HG03558 (cell line): Measurements from ENCODE around the gene P2RY14.

ENCODE experiments used
- ATAC-seq: cut with Tn5 transposase; IDR thresholded peaks from one replicate; pipeline ENCODE4 v1.9.1; 2021; ENCODE audit warnings: moderate number of reproducible peaks; ENCODE audit not compliant: unreplicated experiment; ENCODE audit errors: extremely low read depth

P2RY14 gene

DNA sequence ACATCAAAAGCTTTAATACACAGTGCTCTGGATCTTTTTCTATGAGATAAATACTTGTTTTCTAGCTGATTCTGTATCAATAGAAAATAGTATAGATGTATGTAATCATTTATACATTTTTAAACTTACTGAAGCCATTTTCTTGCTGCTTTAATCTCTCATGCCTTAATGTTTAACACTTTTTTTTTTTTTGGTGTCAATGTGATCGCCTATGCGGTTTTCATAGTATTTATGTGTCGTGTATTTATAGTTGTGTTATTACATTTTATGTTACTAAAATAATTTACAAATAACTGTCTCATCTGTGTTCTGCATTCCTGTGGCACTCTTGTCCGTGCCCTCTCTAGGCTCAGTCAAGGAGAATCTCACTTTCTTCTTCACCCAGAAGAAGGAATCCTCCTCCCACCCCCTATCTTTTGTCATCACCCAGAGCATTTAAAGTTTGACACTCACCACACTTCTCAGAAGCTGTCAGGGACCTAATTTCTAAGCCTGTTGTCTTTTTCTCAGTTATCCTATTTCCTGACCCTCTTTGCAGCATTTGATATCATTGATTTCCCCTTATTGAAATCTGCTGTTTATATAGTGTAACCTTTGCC, 54.0 kb downstream of the P2RY14 start:
- no peak for ATAC-seq

DNA sequence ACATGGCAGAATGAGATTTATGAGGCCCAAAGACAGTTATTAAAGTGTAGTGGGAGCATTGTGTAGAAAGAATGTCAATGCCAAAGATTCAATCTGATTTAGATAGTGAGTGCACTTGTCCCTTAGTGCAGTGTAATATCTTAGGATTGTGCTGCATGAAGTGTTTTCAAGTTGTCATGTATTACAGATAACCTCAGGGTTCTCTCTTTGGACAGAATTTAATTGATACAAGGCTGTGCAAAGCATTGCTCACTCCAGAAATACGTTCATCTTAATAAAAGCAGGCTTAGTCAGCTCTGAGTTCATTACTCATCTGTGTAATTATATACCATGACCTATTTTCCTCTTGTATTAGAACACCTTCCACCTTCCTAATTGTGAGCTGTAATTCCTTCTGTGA, 59.3 kb downstream of the P2RY14 start:
- no peak for ATAC-seq

DNA sequence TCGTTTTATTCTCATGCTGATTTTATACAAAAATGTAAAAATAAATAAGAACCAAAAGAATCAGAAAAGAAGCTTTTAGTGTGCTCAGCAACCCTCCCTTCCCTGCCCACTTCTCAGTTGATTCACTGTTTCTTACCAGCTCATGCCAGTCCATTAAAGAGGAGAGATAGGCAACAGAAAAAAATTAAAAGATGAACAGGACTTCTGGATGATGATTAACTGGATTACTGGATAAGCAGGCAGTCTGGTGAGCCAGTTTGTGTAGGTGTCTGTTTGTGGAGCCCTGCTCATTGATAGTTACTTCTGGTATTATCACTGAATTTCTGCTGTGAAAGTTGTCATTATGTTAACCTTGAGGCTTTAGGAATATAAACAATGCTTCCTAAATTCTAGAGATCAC, 60.2 kb downstream of the P2RY14 start:
- ATAC-seq, result no peak

DNA sequence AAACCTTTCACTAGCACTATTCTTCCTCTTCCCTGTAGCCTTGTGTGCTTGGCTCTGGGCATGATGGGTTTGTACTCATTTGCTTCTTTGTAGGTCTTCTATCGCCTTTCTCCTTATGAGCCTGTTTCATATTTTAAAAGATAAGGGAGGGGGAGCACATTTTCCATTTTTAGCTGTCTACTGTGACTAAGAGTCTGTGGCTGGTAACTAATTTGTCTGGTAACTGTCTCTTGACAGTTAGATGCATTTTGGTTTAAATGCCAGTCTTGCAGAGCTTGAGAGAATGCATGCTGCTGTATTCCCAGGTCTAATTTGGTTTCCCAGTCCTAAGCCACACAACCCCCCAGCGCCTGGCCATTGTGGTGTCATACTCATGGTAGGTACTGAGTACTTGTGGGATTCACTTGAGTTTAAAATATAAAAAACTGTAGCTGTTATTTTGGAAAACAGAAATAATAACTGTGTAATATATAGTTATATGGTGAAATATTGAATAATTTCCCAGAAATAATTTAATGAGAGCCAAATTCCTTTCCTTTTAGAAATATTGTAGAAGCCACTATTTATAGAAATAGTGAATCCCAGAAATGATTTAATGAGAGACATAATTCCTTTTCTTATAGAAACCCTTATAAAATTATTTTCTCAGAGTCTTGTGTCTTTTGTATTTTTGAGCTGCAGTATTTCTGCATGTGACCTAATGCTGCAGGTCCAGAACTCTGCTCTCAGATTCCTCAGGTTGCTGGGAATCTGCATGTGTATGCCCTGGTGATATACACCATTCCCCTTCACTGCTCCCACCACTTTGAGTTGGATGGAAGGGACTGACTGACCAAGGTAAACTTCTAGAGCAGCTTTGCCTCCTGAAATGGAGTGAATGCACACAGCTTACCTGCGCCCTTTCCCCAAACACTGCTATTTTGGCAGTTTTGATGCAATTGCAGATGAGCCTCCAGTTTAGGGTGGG, 61.4 kb downstream of the P2RY14 start:
- no peak for ATAC-seq

DNA sequence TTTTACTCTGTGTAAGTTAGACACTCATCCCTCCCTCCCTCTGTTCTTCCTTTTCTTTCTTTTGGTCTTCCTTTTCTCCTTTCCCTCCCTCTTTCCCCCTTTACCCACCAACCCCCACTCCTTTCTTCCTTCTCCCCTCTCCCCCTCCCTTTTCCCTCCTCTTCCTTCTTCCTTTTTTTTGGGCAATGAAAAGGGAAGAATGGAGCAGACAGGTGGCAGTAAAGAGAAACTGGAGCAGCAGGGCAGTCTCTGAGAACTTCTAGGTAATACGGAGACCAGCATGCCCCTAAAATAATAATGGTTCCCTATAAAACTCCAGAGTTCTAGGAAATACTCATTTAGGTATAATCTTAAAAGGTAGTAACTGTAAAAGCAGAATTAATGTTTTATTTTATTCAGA, 63.9 kb downstream of the P2RY14 start:
- no peak for ATAC-seq

DNA sequence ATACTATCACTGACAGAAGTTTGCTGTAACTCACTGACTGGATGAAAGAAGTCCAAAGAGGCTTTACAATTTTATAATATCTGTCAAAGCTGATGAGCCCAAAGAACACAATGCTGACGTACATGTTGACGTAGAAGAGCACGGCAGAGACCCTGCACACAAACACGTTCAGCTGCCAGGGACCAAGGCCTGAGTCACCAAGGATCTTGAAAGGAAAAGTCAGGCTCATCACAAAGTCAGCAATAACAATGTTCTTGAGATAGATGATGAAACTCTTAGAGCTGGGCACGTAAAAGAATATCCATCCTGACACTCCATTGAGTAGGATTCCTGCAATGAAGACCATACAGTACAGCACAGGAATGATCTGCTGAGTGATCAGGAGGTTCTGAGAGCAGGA, 64.5 kb downstream of the P2RY14 start:
- ATAC-seq, result no peak

DNA sequence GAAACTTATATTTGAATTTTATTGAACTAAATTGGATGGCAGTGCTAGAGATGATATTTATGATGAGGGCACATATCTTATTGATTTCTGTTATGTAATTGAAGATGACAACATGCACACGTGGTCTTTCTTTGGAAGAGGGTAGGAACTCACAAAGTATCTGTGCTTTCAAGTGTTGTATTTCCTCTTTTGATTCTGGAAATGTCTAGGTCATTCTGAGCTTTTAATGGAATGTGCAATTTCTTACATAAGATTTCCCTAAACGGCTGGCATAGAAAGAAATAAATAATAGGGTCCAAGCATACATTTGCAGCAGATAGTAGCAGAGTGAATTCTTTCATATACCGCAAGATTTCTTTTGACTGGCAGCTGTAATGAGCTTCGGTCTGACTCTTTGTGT, 65.2 kb downstream of the P2RY14 start:
- ATAC-seq, result no peak

DNA sequence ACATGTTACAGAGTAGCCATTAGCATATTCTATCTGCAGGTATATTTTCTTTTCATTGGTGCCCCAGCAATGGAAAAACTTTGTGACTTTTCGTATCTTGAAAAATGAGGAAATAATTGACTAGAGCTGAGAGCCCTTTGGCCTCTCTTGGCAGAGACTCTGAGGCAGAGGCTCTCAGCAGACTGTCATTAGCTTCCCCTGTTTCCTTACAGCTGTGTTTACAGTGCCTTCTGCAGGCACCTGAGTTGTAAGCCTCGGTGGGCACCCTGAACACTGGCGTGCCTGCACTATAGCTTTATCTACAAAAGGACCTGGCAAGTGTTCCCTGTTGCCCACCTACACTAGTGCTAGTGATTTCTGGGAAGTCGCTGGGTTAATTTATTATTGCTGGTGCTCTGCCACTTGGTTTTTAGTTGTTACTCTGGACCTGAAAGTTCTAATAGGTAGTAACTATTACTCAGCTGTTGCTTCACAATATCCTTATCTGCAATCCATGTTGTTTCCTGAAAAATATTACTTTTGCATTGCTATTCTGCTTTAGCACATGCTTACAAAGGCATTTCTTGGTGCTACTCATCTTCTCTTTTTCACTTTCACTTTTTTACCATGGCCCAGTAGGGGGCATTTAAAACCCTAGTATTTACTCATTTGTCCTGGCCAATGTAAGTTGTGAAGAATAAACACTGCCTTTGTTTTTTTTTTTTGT, 67.5 kb downstream of the P2RY14 start:
- peak; percentile 53 for ATAC-seq

DNA sequence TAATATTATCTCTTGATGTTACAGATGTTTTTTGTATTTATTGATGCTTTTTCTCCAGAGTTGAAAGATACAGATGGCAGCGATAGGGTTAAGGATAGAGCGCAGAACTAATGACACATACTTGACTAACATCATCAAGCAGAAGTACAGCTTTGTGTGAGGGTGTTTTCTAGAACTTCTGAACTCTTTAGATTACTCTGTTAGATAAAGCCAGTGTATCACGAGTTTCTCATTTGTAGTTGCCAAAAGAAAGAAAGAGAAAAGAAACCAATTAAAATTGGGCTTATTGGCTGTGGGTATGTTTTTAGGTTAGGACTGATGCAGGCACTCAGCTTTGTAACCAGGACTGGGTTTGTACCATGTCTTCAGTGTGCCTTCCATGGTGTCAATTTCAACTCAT, 68.7 kb downstream of the P2RY14 start:
- no peak for ATAC-seq

DNA sequence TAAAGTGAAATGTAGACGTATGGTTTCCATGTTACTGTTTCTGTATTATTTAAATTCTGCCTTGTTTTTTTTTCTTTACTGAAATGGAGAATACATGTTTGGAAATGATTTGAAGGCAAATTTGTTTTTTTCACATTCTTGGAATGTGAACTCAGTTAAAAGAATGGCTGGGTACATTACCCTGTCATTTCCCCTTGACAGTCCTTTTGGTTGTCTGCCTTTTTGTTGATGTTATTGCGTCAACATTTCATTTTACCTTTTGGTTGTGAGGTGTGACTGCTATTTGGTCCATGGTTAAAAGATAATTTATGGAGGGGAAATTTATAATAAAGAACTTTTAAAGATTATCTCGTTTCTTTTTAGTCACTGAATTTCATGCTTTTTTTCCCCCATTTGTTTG, 72.1 kb downstream of the P2RY14 start:
- no peak for ATAC-seq

DNA sequence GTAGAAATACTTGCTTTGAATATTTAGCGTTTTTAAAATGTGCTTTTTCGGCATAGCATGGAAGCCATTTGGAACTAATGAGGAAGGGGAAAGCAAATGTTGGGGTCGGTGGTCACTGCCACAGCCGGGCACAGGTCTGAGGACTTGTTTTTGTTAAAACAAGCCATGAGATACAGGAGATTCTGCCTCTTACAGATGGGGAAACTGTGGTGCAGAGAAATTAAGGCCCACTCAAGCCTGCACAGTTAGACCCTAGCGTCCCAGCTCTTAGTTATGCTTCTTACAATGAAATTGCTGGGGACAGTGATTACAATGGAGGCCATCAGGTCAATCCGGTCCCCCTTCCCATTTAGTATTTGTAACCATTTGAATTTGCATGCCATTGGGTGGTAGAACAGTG, 72.9 kb downstream of the P2RY14 start:
- no peak for ATAC-seq

DNA sequence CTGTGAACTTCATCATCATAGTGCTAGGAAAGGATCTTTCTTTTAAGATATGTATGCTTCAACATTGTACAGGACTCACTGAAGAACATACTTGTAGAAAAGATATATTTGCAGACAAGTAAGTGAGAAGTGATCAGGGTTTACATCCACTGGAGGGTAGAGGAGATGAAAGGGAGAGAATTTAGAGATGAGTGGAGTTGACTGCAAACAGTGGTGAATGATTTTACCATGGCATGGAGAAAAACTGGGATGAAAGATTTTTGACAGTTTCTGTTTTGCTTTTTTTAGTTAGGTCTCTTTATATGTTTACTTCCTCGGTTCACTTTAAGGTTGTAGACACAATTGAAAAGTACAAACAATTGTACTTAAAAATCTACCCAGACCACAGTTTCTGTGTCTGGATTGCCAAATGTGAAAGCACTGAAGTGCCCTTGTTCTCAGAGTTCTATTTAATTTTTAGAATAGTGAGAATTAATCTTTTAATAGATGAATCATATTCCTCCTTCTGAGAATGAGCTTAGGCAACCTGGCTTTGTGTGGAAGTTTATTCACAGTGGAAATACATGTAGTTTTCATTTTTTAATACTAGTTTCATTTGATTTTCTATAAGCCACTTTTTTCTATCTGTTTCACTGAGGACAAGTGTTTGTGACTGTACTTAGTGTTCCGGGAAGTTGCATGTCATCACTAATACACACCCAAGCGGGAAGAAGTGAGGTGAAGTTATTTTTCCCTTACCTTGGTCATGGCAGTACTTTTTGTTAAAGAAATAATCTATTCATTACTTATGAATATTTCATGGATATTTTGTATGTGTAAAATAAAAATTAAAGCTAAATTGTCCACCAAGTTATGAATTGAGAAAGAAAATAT, 73.6 kb downstream of the P2RY14 start:
- ATAC-seq, result no peak

DNA sequence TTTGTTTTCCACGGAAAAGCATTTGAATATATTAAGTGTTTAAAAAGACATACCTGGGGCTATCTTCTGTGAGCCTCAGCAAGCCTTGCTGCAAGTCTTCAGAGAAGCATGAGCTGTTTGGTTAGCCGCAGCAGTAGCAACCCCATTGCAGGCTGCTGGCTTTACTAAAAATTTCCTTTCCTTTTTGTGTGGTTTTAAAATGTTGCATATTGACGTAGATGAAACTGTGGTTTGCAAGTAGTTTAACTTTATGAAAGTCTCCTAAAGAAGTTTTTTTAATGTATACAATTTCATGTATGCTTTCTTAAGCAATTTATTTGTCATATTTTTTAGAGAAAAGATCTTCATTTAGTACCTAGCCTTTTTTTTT, 75.3 kb downstream of the P2RY14 start, which contains the start of gene GPR171:
Gene GPR171, minus strand, starts transcription at position 166 of the 370 bp plus-strand sequence. CDS start 3,830 bp downstream, outside the sequence.
- peak; percentile 93 for ATAC-seq

DNA sequence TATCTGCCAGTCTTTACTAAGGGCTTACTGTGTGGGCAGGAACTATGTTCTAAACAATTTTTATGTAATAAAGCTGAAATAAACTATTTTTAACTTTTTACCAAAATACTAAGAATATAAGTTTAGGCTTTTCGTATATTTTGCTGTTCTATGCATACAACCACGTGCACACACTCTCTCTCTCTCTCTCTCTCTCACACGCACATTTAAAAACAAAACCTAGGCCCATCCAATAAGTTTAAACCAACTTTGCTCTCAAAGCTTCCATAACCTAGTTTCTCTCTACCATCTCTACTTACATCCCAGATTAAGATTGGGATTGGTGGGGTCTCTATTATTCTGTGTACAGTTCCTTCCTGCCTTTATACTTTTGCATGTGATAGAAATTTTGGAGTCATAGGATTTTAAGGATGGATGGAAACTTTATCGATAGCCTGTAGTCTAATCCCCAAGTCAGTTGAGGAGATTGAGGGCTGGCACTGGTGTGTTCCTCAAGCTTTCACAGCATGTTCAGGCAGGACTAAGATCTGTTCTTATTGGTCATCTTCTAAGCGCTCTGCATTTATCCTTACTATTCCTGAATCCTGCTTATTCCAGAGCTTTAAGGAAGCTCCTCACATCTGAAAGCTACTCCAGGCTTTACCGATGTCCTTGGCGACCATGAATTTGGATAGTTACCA, 77.2 kb downstream of the P2RY14 start:
- ATAC-seq, result no peak

DNA sequence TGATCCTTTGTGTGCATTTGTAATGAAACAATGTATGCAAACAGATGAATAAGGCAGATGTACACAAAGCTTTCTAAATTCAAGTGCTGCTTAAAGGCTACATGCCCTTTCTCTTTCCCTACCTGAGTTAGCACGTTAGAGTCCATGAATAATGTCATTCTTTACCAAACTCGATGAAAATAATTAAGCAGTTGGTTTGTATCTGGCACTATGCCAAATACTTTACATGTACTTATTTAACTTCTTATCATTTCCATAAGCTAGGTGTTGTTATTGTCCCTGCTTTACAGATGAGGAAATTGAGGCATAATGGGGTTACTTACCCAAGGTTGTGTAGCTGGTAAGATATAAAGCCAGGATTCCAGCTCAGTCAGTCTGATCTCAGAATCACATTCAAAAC, 77.8 kb downstream of the P2RY14 start:
- no peak for ATAC-seq

DNA sequence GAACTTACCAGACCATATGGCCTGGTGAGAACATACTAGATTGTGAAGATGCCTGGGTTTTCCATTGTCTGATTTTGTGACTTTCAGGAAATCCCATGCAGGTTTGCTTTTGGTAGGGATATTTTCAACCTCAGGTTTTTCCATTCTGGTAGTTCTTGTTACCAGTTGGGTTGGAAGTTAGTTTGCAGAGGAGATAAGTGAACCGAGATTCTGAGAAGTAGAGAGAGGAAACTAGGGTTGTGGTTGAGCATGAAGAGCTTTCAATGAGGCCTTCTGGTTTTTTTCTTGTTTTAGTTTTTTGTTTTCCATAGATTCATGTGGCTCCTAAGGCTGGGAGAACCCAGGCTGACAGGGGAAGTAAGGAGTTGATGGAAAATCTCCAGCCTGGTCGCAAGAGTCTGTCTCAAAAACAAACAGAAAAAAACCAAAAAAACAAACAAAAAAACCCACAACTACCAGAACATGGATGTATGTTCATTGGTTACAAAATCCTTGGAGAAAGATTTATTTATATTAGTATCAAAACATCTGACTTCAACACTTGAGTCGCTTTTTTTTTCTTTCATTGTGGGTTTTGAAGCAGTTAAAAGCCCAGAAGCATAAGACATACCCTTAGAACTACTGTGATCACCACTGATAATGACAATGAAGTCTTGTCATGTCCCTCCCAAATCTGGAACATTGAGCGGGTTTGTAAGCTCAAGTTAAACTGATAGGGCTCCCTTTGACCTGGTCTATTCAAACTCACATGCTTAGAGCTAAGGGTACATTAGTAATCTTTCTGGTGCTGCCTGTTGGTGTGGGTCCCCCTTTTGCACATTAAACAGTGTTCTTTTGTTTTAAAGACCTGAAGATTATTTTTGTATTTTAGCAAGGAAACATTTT, 78.5 kb downstream of the P2RY14 start:
- no peak for ATAC-seq

DNA sequence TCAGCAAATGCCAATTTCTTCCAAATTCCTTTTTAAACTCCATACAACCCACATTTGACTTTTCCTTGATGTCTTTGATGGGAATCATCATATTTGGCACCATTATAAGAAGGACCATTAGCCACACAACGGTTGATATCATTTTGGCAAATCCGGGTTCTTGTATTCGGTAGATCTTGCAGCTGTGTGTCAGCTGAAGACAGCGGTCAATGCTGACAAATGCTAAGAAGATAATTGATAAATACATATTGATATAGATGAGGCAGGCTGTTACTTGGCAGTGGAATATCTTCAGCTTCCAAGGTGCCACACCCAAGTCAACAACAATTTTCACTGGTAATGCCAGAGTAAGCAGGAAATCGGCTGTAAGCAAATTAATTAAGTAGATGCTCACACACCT, 79.5 kb downstream of the P2RY14 start:
- ATAC-seq, result no peak

DNA sequence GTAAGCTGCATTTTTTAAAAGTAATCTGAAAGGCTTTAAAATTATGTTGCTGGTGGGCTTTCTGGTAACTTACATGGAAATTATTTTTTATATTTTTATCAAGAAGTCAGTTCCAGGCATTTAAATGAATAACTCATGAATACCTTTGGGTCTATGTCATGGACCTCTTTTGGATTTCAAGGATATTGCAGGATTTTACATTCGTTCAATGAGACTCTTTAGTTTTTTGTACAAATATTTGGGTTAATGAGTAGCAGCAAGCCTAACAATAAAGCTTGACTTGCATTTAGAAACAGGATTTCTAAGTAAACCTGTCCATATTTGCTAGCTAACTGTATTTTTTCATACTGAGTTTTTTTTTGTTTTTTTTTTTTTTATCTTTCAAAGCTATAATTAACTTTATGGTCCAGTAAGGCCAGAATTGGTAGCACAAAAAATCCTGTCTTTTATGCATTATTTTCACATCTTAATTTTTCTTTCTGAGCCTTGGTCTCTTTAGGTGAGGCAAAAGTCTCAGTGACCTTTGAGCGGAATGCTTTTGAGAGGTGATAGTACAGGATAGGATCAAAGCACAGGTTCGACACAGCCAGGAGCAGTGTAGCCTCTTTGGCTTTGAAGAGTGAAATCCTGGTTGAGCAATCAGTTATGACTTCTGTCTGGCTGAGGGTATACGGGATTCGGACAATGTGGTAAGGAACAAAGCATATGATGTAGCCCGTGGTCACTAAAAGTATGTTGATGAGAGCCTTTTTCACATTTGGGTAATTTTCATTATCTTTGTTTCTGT, 80.2 kb downstream of the P2RY14 start:
- no peak for ATAC-seq
